CD4-positive, CD25-positive, alpha-beta regulatory T cell (primary cell): ENCODE data around the gene SERPINB13. TPM values are rescaled to one million over a fixed set of nuclear protein-coding genes. Genes with fewer than 3 reads are reported as not detected.

Experiments used
- ATAC-seq, 2 donors: fragments of 150-1000 bp; cut with Tn5 transposase; one replicate each; pipeline ENCODE4 v1.10.0; 2021; ENCODE audit warnings: low read depth in 2 of 2, moderate number of reproducible peaks in 2 of 2, moderate library complexity in 1 of 2
- DNase-seq, 3 donors: peaks; one replicate each; pipeline versions ENCODE4 v3.0.0 to v3.0.0-alpha.2; 2012 to 2022; ENCODE audit warnings: mixed read lengths in 1 of 3
- H3K27ac ChIP-seq: one replicate; pipeline ENCODE4 v1.7.0; 2013; ENCODE audit warnings: mild to moderate bottlenecking, low read length; ENCODE audit not compliant: insufficient read depth, poor library complexity, severe bottlenecking
- H3K27me3 ChIP-seq: one replicate; pipeline ENCODE4 v1.7.0; 2013; ENCODE audit warnings: low read length; ENCODE audit not compliant: control insufficient read depth, insufficient read depth
- H3K36me3 ChIP-seq: one replicate; pipeline ENCODE4 v1.7.0; 2013; ENCODE audit warnings: mild to moderate bottlenecking, low read length, moderate library complexity; ENCODE audit not compliant: control insufficient read depth, insufficient read depth
- H3K4me1 ChIP-seq: 2 replicates; pipeline ENCODE4 v1.7.0; 2013; ENCODE audit warnings: mild to moderate bottlenecking, low read length; ENCODE audit not compliant: insufficient read depth, control insufficient read depth, poor library complexity, severe bottlenecking
- H3K4me3 ChIP-seq: one replicate; pipeline ENCODE4 v1.7.0; 2013; ENCODE audit warnings: low read depth, mild to moderate bottlenecking, low read length, moderate library complexity
- H3K9me3 ChIP-seq, 2 experiments: 1 replicate in 1 of 2; 2 replicates in 1 of 2; pipeline ENCODE4 v1.7.0; 2013; ENCODE audit warnings: low read length in 2 of 2, mild to moderate bottlenecking in 1 of 2, moderate library complexity in 1 of 2; ENCODE audit not compliant: control insufficient read depth in 2 of 2
- H3K27ac Mint-ChIP-seq, 3 donors: one replicate each; pipeline ENCODE4 v1.8.0; 2020 to 2022; ENCODE audit warnings: mild to moderate bottlenecking in 3 of 3, mixed read lengths in 3 of 3, moderate library complexity in 2 of 3
- H3K27me3 Mint-ChIP-seq: one replicate; pipeline ENCODE4 v1.8.0; 2022; ENCODE audit warnings: mild to moderate bottlenecking, mixed read lengths
- H3K36me3 Mint-ChIP-seq: one replicate; pipeline ENCODE4 v1.8.0; 2020; ENCODE audit warnings: mixed read lengths
- H3K4me1 Mint-ChIP-seq, 4 donors: one replicate each; pipeline ENCODE4 v1.8.0; 2020 to 2022; ENCODE audit warnings: mixed read lengths in 4 of 4, mild to moderate bottlenecking in 1 of 4
- H3K4me3 Mint-ChIP-seq, 4 donors: one replicate each; pipeline ENCODE4 v1.8.0; 2020 to 2022; ENCODE audit warnings: mild to moderate bottlenecking in 4 of 4, mixed read lengths in 4 of 4, moderate library complexity in 3 of 4
- H3K9me3 Mint-ChIP-seq, 7 donors: one replicate each; pipeline ENCODE4 v1.8.0; 2020 to 2022; ENCODE audit warnings: mixed read lengths in 7 of 7, mild to moderate bottlenecking in 3 of 7, moderate library complexity in 2 of 7
- polyA plus RNA-seq, 4 donors: library from polyadenylated mRNA; unstranded; fragments of 300-500 nt; fragmentation: Illumina TruSeq; gene quantifications; one replicate each; pipeline ENCODE4 v1.2.3, GENCODE V29; 2021
- total RNA-seq: library from RNA; stranded (reverse); gene quantifications from one replicate; pipeline ENCODE4 v1.2.3, GENCODE V29; 2022

The SERPINB13 gene
- total and polyA plus RNA-seq, 5 donors from 2014 or later, result not detected

DNA sequence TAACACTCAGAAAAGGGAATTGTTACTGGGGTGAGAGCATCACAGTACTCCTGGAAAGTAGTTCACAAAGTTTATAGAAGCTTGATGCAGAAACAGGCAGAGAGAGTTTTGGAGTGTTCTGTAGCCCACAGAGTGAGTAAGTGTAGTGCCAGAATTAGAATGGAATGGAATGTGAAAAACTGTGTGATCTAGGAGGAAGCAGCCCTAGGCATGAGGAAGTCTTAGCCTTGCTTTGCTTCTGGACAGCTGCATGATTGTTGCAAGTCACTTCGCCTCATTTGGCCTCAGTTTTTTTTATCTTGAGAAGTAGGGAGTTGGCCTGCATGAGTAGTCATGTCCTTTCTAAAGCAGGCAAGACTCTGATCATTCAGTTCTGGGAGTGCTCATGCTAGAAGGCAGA, 34.1 kb upstream of the SERPINB13 start:
- ATAC-seq, result no peak
- Histone ChIP-seq H3K36me3 (no peaks in the 10 kb centered on the region), H3K9me3 (no peaks in the 10 kb centered on the region), H3K4me3 (no peak overlapping the region), H3K27ac (no peak overlapping the region), H3K4me1 (no peaks in the 10 kb centered on the region), H3K27me3 (peaks cover 10% of the 10 kb centered on the region)
- H3K9me3 Mint-ChIP-seq, result peaks cover 0 to 1% (median 0%) of the 10 kb centered on the region in 7 donors
- no peak overlapping the region for H3K4me3 Mint-ChIP-seq
- H3K27ac Mint-ChIP-seq, result no peak overlapping the region
- H3K27me3 Mint-ChIP-seq, result peaks cover 10% of the 10 kb centered on the region
- no peaks in the 10 kb centered on the region for H3K4me1 Mint-ChIP-seq
- no peaks in the 10 kb centered on the region for H3K36me3 Mint-ChIP-seq
- DNase-seq, result no peak

DNA sequence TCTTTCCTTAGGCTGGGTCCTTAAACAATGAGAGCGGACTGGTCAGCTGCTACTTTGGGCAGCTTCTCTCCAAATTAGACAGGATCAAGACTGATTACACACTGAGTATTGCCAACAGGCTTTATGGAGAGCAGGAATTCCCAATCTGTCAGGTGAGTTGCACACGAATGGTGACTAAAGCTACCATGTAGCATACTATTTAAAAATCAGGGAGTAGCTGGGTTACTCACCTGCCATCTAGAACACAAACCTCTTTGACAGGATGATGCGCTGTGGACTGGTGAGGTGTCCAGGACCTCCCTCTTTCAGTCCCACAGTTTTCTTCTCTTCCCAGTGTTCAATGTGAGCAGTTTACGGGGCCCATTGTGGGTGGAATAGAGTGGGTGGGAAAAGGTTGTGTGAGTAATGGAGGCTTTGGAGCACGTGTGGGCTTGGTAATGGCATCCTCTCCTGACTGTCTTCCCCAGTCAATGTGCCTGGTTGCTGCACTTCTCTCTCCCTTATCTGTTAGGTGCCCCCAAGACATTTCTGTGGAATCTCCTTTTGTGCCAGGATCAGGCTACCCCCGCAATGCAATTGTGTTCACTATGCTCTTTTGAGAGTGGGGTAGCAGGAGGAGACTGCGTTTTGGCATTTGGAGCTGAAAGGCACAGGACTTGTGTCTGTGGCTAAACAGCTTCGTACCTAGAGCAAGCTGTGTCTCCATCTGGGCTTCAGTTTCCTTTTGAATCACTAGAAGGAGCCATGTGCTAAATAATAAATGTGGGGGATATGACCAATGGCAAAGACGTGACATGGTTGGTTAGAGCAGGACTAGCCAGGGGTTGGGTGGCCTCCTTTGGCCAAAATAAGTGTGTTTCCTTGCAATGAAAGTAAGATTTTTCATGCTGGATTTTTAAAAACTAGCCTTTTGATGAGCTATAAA, 27.3 kb upstream of the SERPINB13 start:
- Mint-ChIP-seq H3K27ac (no peak overlapping the region), H3K9me3 (peaks cover 0 to 2% (median 0%) of the 10 kb centered on the region in 7 donors), H3K36me3 (no peaks in the 10 kb centered on the region), H3K4me3 (no peak overlapping the region), H3K27me3 (peaks cover 8% of the 10 kb centered on the region), H3K4me1 (no peaks in the 10 kb centered on the region)
- H3K36me3 ChIP-seq, result no peaks in the 10 kb centered on the region
- no peak overlapping the region for H3K4me3 ChIP-seq
- no peaks in the 10 kb centered on the region for H3K27me3 ChIP-seq
- no peaks in the 10 kb centered on the region for H3K9me3 ChIP-seq
- ATAC-seq, result no peak
- no peaks in the 10 kb centered on the region for H3K4me1 ChIP-seq
- no peak for DNase-seq
- no peak overlapping the region for H3K27ac ChIP-seq

DNA sequence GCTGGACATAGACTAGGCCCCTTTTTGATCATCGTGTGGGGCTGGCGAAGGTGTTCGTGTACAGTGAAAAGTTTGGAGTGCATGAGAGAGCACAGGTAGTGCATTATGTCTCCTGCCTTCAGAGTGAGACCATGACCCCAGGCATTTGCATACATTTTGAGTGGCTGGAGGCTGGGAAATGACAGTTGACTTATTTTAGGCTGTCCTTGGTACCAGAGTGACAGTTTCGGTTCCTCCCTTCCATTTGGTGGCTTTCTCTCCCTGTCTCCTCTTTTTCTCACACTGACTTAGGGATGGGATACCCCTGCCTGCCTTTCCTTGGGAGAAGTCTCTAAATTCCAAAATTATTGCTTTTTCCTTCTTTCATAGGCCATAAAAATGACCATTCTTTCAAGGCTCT, 24.9 kb upstream of the SERPINB13 start:
- Histone ChIP-seq H3K9me3 (no peaks in the 10 kb centered on the region), H3K27me3 (no peaks in the 10 kb centered on the region), H3K4me1 (no peaks in the 10 kb centered on the region), H3K27ac (no peak overlapping the region), H3K4me3 (no peak overlapping the region), H3K36me3 (no peaks in the 10 kb centered on the region)
- peaks cover 8% of the 10 kb centered on the region for H3K27me3 Mint-ChIP-seq
- no peak overlapping the region for H3K4me3 Mint-ChIP-seq
- peaks cover 0 to 2% (median 0%) of the 10 kb centered on the region in 7 donors for H3K9me3 Mint-ChIP-seq
- no peaks in the 10 kb centered on the region for H3K36me3 Mint-ChIP-seq
- H3K27ac Mint-ChIP-seq, result no peak overlapping the region
- DNase-seq, result no peak
- no peak for ATAC-seq
- no peaks in the 10 kb centered on the region for H3K4me1 Mint-ChIP-seq

DNA sequence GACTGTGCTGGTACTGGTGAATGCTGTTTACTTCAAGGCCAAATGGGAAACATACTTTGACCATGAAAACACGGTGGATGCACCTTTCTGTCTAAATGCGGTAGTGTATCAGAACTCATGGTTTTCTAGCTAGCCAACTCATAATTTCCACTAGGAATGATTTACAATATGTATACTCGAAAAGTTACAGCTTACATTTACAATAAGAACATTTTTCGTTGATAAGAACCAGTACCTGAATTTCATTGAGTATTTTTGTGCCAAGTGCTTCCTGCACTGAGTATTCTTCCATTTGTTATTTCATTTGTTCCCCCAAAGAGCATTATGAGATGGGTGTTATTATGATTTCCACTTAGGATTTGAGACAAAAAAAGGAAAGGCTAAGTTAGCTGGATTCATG, 23.1 kb upstream of the SERPINB13 start:
- H3K4me1 Mint-ChIP-seq, result no peaks in the 10 kb centered on the region

DNA sequence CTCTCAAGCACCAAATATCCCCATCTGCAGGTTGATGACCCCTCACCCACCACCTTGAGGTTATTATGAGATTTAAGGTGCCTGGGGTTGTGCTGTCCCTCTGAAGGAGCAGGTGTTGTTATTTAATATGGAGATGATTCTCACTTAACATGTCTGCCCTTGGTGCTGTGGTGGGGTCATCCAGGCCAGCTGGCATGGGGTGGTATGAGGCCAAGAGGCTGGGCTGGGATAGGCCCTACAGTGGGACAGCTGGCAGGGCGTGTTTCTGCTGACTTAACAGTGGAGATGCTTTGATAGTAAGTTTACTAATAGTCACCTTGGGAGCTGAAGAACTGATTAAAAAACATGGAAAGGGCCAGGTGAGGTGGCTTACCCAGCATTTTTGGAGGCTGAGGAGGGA, 22.6 kb upstream of the SERPINB13 start:
- Mint-ChIP-seq H3K4me1 (no peaks in the 10 kb centered on the region), H3K27ac (no peak overlapping the region), H3K4me3 (no peak overlapping the region), H3K36me3 (no peaks in the 10 kb centered on the region), H3K9me3 (peaks cover 0 to 2% (median 0%) of the 10 kb centered on the region in 7 donors), H3K27me3 (peaks cover 8% of the 10 kb centered on the region)
- H3K27ac ChIP-seq, result no peak overlapping the region
- DNase-seq (no peak), ATAC-seq (no peak)
- no peaks in the 10 kb centered on the region for H3K36me3 ChIP-seq
- H3K27me3 ChIP-seq, result no peaks in the 10 kb centered on the region
- no peak overlapping the region for H3K4me3 ChIP-seq
- H3K4me1 ChIP-seq, result no peaks in the 10 kb centered on the region
- no peaks in the 10 kb centered on the region for H3K9me3 ChIP-seq

More for the DNA sequence above, 23.1 kb upstream of the SERPINB13 start:
- Mint-ChIP-seq H3K27ac (no peak overlapping the region), H3K27me3 (peaks cover 8% of the 10 kb centered on the region), H3K4me3 (no peak overlapping the region), H3K9me3 (peaks cover 0 to 2% (median 0%) of the 10 kb centered on the region in 7 donors), H3K36me3 (no peaks in the 10 kb centered on the region)
- Histone ChIP-seq H3K27ac (no peak overlapping the region), H3K9me3 (no peaks in the 10 kb centered on the region), H3K36me3 (no peaks in the 10 kb centered on the region), H3K4me1 (no peaks in the 10 kb centered on the region), H3K27me3 (no peaks in the 10 kb centered on the region), H3K4me3 (no peak overlapping the region)
- DNase-seq, result no peak
- no peak for ATAC-seq

DNA sequence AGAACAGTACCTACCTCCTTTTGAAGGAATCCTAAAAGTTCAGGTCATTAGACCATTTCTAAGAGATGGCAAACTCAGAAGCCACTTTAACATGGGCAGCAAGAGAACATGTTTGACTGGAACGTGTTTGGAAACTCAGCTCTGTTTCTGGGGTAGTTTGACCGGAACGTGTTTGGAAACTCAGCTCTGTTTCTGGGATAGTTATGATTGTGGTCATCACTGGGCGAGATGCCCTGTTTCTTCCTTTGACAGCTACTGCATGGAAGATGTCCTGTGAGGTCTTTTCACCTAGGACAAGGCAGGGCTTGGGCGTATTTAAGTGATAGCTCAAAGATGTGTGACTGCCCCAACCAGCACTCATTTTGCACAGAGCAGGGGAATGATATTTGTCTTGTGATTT, 19.9 kb upstream of the SERPINB13 start:
- DNase-seq (no peak), ATAC-seq (no peak)
- Histone ChIP-seq H3K4me3 (no peak overlapping the region), H3K4me1 (no peaks in the 10 kb centered on the region), H3K27me3 (no peaks in the 10 kb centered on the region), H3K27ac (no peak overlapping the region), H3K36me3 (no peaks in the 10 kb centered on the region), H3K9me3 (no peaks in the 10 kb centered on the region)
- H3K27me3 Mint-ChIP-seq, result peaks cover 2% of the 10 kb centered on the region
- no peaks in the 10 kb centered on the region for H3K36me3 Mint-ChIP-seq
- peaks cover 0 to 2% (median 0%) of the 10 kb centered on the region in 7 donors for H3K9me3 Mint-ChIP-seq
- no peak overlapping the region for H3K4me3 Mint-ChIP-seq
- H3K27ac Mint-ChIP-seq, result no peak overlapping the region
- no peaks in the 10 kb centered on the region for H3K4me1 Mint-ChIP-seq

DNA sequence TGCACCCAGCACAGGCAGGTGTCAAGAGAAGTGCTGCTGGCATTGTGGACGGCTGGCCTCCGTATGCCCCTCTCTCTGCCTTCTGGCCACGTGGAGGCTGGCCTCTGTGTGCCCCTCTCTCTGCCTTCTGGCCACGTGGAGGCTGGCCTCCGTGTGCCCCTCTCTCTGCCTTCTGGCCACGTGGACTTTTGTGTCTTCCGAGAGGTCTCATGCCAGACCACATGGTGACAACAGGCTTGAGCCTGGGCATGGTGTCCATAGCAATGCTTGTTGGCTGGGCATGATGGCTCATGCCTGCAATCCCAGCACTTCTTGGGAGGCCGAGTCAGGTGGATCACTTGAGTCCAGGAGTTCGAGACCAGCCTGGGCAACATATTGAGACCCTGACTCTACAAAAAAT, 19.3 kb upstream of the SERPINB13 start:
- Mint-ChIP-seq H3K9me3 (peaks cover 0 to 2% (median 0%) of the 10 kb centered on the region in 7 donors), H3K4me3 (no peak overlapping the region), H3K4me1 (no peaks in the 10 kb centered on the region), H3K27ac (no peak overlapping the region), H3K27me3 (peaks cover 5% of the 10 kb centered on the region), H3K36me3 (no peaks in the 10 kb centered on the region)
- no peak overlapping the region for H3K4me3 ChIP-seq
- no peak for ATAC-seq
- H3K9me3 ChIP-seq, result no peaks in the 10 kb centered on the region
- DNase-seq, result no peak
- no peaks in the 10 kb centered on the region for H3K36me3 ChIP-seq
- H3K27ac ChIP-seq, result no peak overlapping the region
- H3K4me1 ChIP-seq, result no peaks in the 10 kb centered on the region
- no peaks in the 10 kb centered on the region for H3K27me3 ChIP-seq

DNA sequence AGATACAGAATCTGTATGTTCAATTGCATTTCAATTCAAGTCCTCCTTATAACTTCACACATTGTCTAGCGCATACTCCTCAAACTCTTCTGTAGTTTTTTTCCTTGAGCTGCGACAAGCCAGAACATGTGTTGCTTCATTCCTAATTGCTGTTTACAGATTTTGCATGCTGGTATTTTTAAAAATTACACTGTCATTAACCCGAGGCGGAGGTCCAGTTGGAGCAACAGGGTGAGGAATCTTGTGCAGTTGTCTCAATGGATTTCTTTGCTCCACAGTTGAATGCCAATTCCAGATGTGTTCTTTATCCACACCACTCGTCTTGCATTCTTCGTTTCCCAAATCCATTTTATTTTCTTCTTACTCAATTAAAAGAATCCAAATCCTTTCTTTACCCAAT, 16.4 kb upstream of the SERPINB13 start:
- Mint-ChIP-seq H3K9me3 (peaks cover 0 to 3% (median 0%) of the 10 kb centered on the region in 7 donors), H3K27me3 (peaks cover 11% of the 10 kb centered on the region), H3K27ac (no peak overlapping the region), H3K36me3 (no peaks in the 10 kb centered on the region), H3K4me1 (no peaks in the 10 kb centered on the region), H3K4me3 (no peak overlapping the region)
- ATAC-seq (no peak), DNase-seq (no peak)
- Histone ChIP-seq H3K27me3 (peaks cover 2% of the 10 kb centered on the region), H3K27ac (no peak overlapping the region), H3K4me1 (no peaks in the 10 kb centered on the region), H3K9me3 (no peaks in the 10 kb centered on the region), H3K4me3 (no peak overlapping the region), H3K36me3 (no peaks in the 10 kb centered on the region)
